Brain pericyte (primary cell): Measurements from ENCODE around the gene FXYD7.

Experiments used
- DNase-seq: peaks from one replicate; pipeline ENCODE4 v3.0.0-alpha.2; 2012; ENCODE audit warnings: low read depth, low spot score

The FXYD7 gene

DNA sequence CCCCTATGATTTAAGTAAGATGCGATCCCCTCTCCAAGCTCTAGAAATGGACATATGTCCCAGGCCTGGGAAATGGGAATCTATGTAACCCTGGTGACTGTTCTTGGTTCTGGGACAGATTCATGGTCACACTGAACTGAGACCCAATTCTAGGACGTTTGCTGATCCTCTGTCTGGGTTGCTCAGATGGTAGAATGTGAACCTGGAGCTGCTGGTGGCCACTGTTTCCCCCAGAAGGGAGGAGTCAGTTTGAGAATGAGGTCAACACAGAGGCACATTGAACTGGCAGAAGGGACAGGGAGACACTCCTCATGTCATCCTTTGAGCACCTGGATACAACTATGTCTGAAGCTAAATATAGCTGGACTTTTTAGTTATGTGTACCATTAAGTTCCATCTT lies 56.4 kb downstream of the FXYD7 start:
- no peak for DNase-seq

DNA sequence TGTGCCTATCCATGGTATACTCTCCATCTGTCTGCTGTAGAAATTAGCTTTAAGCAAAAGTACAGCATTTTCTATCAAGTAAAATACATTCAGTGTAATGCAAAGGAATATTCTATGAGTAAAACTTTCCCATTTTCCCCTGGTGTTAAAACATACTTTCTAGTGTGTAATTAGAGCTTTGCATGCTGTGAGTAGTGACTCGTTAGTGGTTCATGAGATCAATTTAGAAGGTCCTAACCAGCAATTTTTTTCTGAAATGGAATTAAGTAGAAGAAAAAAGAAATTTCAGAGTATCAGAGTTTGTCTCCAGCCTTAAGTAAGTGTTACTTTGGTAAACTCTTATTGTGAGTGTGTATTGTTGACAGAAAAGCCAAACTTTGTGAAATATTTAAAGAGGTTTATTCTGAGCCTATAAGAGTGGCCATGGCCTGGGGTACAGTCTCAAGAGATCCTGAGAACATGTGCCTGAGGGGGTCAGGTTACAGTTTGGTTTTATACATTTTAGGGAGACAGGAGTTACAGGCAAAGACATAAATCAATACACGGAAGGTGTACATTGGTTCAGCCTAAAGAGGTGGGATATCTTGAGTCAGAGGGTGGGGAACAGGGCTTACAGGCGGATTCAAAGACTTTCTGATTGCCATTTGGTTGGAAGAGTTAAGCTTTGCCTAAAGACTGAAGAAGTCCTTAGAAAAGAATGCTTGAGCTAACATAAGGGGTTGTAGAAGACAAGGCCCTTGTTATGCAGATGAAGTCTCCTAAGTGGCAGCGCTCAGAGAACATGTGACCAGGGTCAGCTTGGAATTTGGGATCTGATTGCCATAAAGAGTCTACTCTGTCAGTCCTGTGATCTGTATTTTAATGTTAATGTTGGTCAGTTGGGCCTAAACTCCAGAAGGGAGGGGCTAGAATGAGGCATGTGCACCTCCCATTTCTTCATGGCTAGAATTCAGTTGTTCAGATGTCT lies 60.0 kb downstream of the FXYD7 start:
- DNase-seq = no peak
